Measurements from ENCODE around the gene IL22.
"Not testable (repeated sequence)": the region's sequence is repeated elsewhere in the genome, so short reads cannot be mapped to it uniquely, and the experiment has no call there.

Gene IL22

GRCh38 chr12:68229956-68230355 lies 23.4 kb downstream of the IL22 start:
- no peak for DNase-seq (ENCODE audit: low read depth in 2 of 2)

GRCh38 chr12:68227356-68227755 lies 26.0 kb downstream of the IL22 start:
- DNase-seq (ENCODE audit: low read depth in 2 of 2) = no peak

- no peak for DNase-seq (ENCODE audit: low read depth in 2 of 2)
Observed at GRCh38 chr12:68225576-68226476, 27.6 kb downstream of the IL22 start, which contains the start of gene IL26. IL26 (minus strand) TSS chr12:68225810; CDS start chr12:68225756, 54 bp downstream.

- no peak for DNase-seq (ENCODE audit: low read depth in 2 of 2)
Observed at GRCh38 chr12:68224613-68225285, 28.7 kb downstream of the IL22 start.

GRCh38 chr12:68223067-68223747 lies 30.2 kb downstream of the IL22 start:
- DNase-seq (ENCODE audit: low read depth in 2 of 2) = peak in 1 of 2 donors; percentile 43

- DNase-seq (ENCODE audit: low read depth in 2 of 2) = no peak
Observed at GRCh38 chr12:68222326-68222725, 31.1 kb downstream of the IL22 start.

- DNase-seq (ENCODE audit: low read depth in 2 of 2) = no peak
Observed at GRCh38 chr12:68221497-68221896, 31.9 kb downstream of the IL22 start.

GRCh38 chr12:68210875-68211274 lies 42.5 kb downstream of the IL22 start:
- no peak for DNase-seq (ENCODE audit: low read depth in 2 of 2)

GRCh38 chr12:68209048-68209728 lies 44.2 kb downstream of the IL22 start:
- DNase-seq (ENCODE audit: low read depth in 2 of 2) = not testable (repeated sequence)

- no peak for DNase-seq (ENCODE audit: low read depth in 2 of 2)
Observed at GRCh38 chr12:68207276-68207675, 46.1 kb downstream of the IL22 start.

- no peak for DNase-seq (ENCODE audit: low read depth in 2 of 2)
Observed at GRCh38 chr12:68206446-68206845, 47.0 kb downstream of the IL22 start.

GRCh38 chr12:68203460-68203875 lies 49.9 kb downstream of the IL22 start:
- no peak for DNase-seq (ENCODE audit: low read depth in 2 of 2)

GRCh38 chr12:68200854-68201253 lies 52.5 kb downstream of the IL22 start:
- no peak for DNase-seq (ENCODE audit: low read depth in 2 of 2)

- DNase-seq (ENCODE audit: low read depth in 2 of 2) = no peak
Observed at GRCh38 chr12:68199127-68199526, 54.3 kb downstream of the IL22 start.

- no peak for DNase-seq (ENCODE audit: low read depth in 2 of 2)
Observed at GRCh38 chr12:68198507-68199086, 54.8 kb downstream of the IL22 start.

Data from stimulated activated CD8-positive, alpha-beta memory T cell treated with anti-CD3 and anti-CD28 coated beads, Interleukin-2, amount 100 ng/mL, for 1 hour (primary cell).